Natural killer cell (primary cell): Measurements from ENCODE around the gene MAN1A2. TPM values are rescaled to one million over a fixed set of nuclear protein-coding genes. Genes with fewer than 3 reads are reported as not detected.

ENCODE experiments used
- ATAC-seq, 3 donors: fragments of 150-1000 bp in 2 of 3; fragments of 200-7000 bp in 1 of 3; cut with Tn5 transposase; 1 replicate in 1 of 3; 2 replicates in 2 of 3; pipeline ENCODE4 v1.10.0; 2021; ENCODE audit warnings: mild to moderate bottlenecking in 2 of 3, moderate library complexity in 2 of 3
- DNase-seq, 2 donors: peaks; one replicate each; pipeline versions ENCODE4 v3.0.0 to v3.0.0-alpha.2; 2013 to 2021; ENCODE audit warnings: mixed read lengths in 1 of 2
- H3K27ac ChIP-seq: one replicate; pipeline ENCODE4 v1.5.1; 2013; ENCODE audit warnings: mild to moderate bottlenecking, low read length
- H3K27me3 ChIP-seq: one replicate; pipeline ENCODE4 v1.6.1; 2013; ENCODE audit warnings: low read length; ENCODE audit not compliant: control insufficient read depth, insufficient read depth
- H3K36me3 ChIP-seq: one replicate; pipeline ENCODE4 v1.6.1; 2013; ENCODE audit warnings: low read length; ENCODE audit not compliant: control insufficient read depth, insufficient read depth
- H3K4me1 ChIP-seq: one replicate; pipeline ENCODE4 v1.6.1; 2013; ENCODE audit warnings: low read length; ENCODE audit not compliant: control insufficient read depth, insufficient read depth
- H3K4me3 ChIP-seq: one replicate; pipeline ENCODE4 v1.5.1; 2013; ENCODE audit warnings: low read length
- H3K9me3 ChIP-seq: one replicate; pipeline ENCODE4 v1.6.1; 2013; ENCODE audit warnings: low read length; ENCODE audit not compliant: control insufficient read depth, insufficient read depth
- H3K27ac Mint-ChIP-seq, 2 donors: one replicate each; pipeline ENCODE4 v1.8.0; 2022; ENCODE audit warnings: mild to moderate bottlenecking in 2 of 2, mixed read lengths in 2 of 2, moderate library complexity in 1 of 2
- H3K27me3 Mint-ChIP-seq, 2 donors: one replicate each; pipeline ENCODE4 v1.8.0; 2022; ENCODE audit warnings: low read depth in 2 of 2, mixed read lengths in 2 of 2
- H3K36me3 Mint-ChIP-seq: one replicate; pipeline ENCODE4 v1.8.0; 2022; ENCODE audit warnings: mixed read lengths
- H3K4me1 Mint-ChIP-seq, 2 donors: one replicate each; pipeline ENCODE4 v1.8.0; 2022; ENCODE audit warnings: mixed read lengths in 2 of 2
- H3K4me3 Mint-ChIP-seq: one replicate; pipeline ENCODE4 v1.8.0; 2022; ENCODE audit warnings: mild to moderate bottlenecking, moderate library complexity, mixed read lengths
- H3K9me3 Mint-ChIP-seq, 2 donors: one replicate each; pipeline ENCODE4 v1.8.0; 2022; ENCODE audit warnings: mixed read lengths in 2 of 2
- CTCF ChIP-seq: fragments of 200-600 bp; IDR thresholded peaks from one replicate; pipeline ENCODE4 v1.8.0; 2022; ENCODE audit warnings: antibody characterized with exemption
- WGBS: methylation state at CpG from one replicate; pipeline ENCODE4 v1.1.7; 2013; ENCODE audit warnings: missing lambda C conversion rate; ENCODE audit not compliant: insufficient coverage; 5-methylcytosine and 5-hydroxymethylcytosine counted together
- intact Hi-C: fragments of 100-400 bp; cut with micrococcal nuclease; formaldehyde crosslinking; loops from one replicate; pipeline ENCODE4 v1.14.2; 2022
- total RNA-seq, 4 donors: library from RNA; stranded (reverse); fragments of 120-200 nt in 1 of 4; gene quantifications; one replicate each; pipeline versions ENCODE4 v1.2.3 to v1.2.4, GENCODE V29; 2013 to 2022

The MAN1A2 gene
- total RNA-seq, 3 donors from 2014 or later (not counting 1 experiment from before 2014, with no cell fraction given): 75.5 to 90.0 (median 87.1) TPM

DNA sequence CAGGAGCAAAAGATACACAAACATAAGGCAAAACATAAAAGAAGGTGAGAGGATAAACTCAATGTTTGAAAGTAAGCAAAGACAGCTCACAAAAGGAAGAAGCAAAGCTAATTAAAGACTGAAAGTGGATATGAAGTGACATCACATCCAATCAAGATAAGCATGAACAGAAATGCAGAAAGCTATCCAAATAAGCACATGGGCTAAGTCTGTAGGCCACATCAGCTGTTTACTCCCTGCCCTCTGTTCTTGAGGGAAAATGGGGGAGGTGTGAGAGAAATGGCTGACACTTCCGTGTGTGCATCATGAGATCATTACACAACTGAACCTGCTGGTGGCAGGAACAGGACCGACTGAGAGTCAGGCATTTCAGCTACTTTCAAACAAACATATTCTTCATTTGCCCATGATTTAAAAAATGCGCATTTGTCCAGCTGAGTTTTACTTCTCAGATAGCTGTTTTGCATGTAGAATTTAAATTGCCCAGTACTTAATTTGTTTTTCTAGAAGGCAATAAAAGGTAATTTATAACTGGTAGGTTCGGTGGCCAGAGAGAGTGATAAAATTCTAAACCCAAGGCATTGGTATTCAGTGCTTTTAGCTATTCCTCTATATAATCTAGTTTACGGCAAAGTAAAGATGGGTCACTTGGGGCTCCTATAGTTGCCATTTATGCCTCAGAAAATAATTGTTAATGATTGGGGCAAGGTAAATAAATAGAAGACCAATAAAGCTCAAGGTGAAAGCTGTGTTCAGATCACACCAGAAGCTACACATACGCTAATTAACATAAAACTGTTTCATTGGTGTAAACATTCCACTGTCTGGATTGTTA lies 27.2 kb upstream of the MAN1A2 start:
- 78% methylated on average over 6 of the region's 6 CpGs for WGBS
- no peaks in the 10 kb centered on the region for H3K36me3 Mint-ChIP-seq
- H3K9me3 Mint-ChIP-seq: no peaks in the 10 kb centered on the region
- no peak for TF ChIP-seq CTCF
- H3K27ac Mint-ChIP-seq: no peak overlapping the region
- peak in 1 of 2 donors; percentile 64 for DNase-seq
- no peak overlapping the region for H3K4me3 Mint-ChIP-seq
- intact Hi-C loops: no loop called here
- H3K4me1 ChIP-seq: no peaks in the 10 kb centered on the region
- H3K4me1 Mint-ChIP-seq: peaks cover 0 to 8% of the 10 kb centered on the region in 2 donors
- H3K4me3 ChIP-seq: no peak overlapping the region
- H3K27ac ChIP-seq: no peak overlapping the region
- no peaks in the 10 kb centered on the region for H3K27me3 ChIP-seq
- H3K27me3 Mint-ChIP-seq: peaks cover 0 to under 1% of the 10 kb centered on the region in 2 donors
- no peaks in the 10 kb centered on the region for H3K36me3 ChIP-seq
- no peaks in the 10 kb centered on the region for H3K9me3 ChIP-seq
- ATAC-seq: peak; percentile 68 to 91 (median 84)

DNA sequence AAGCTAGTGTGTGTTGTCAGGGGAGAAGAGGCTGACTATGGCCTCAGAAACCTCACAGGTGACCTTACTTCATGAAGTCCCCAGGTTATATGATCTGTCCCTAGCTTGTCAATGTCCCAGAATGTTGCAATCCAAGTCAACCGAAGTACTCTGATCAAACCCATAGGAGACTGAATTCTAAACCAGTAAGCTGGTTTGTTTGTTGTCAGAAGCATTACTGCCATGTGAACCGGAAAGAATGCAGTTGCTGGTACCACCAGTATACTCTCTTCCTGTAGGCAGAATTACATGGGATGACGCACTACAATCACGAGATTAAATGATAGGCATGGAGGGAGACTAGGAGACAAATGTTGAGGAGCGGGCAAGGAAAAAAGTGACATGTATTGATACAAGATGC lies 26.1 kb upstream of the MAN1A2 start:
- H3K27me3 Mint-ChIP-seq: peaks cover under 1 to 4% of the 10 kb centered on the region in 2 donors
- H3K27ac Mint-ChIP-seq: no peak overlapping the region
- Histone ChIP-seq H3K36me3 (no peaks in the 10 kb centered on the region), H3K27ac (no peak overlapping the region), H3K4me3 (no peak overlapping the region), H3K27me3 (no peaks in the 10 kb centered on the region), H3K4me1 (no peaks in the 10 kb centered on the region), H3K9me3 (no peaks in the 10 kb centered on the region)
- no peaks in the 10 kb centered on the region for H3K9me3 Mint-ChIP-seq
- H3K36me3 Mint-ChIP-seq: no peaks in the 10 kb centered on the region
- DNase-seq (no peak), ATAC-seq (no peak)
- no peak overlapping the region for H3K4me3 Mint-ChIP-seq
- intact Hi-C loops: no loop called here
- 96% methylated on average over 4 of the region's 5 CpGs for WGBS
- TF ChIP-seq CTCF: no peak
- H3K4me1 Mint-ChIP-seq: peaks cover 0 to 8% of the 10 kb centered on the region in 2 donors

DNA sequence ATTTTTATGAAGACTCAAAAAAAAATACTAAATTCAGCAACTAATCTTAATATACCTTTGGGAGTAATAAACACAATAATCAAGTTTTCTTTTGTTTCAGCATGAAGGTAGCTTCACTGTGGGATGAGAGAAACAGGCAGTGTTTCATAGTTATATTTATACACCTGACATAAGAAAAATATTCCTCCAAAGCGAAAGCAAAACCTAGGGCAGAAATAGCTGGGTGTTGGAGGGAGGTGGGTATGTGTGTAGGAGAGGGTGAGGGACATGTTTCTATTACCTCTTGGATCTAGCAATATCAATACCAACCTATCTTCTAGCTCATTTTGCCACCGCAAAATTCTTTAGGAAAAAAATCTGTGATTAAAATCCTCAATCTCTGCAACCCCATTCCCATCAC lies 24.9 kb upstream of the MAN1A2 start:
- H3K4me3 ChIP-seq: no peak overlapping the region
- H3K27me3 ChIP-seq: no peaks in the 10 kb centered on the region
- intact Hi-C loops: no loop called here
- Mint-ChIP-seq H3K27me3 (peaks cover 8 to 10% of the 10 kb centered on the region in 2 donors), H3K27ac (no peak overlapping the region), H3K36me3 (no peaks in the 10 kb centered on the region), H3K9me3 (no peaks in the 10 kb centered on the region), H3K4me1 (peaks cover 0 to 8% of the 10 kb centered on the region in 2 donors), H3K4me3 (no peak overlapping the region)
- no peak for ATAC-seq
- WGBS: 95% methylated on average over 1 of the region's 2 CpGs
- H3K27ac ChIP-seq: no peak overlapping the region
- H3K9me3 ChIP-seq: no peaks in the 10 kb centered on the region
- no peaks in the 10 kb centered on the region for H3K36me3 ChIP-seq
- no peak for DNase-seq
- TF ChIP-seq CTCF: no peak
- H3K4me1 ChIP-seq: no peaks in the 10 kb centered on the region
